Right renal cortex interstitium (tissue), 3 donors: ENCODE measurements around the gene SLC7A8. TPM values are rescaled to one million over a fixed set of nuclear protein-coding genes. Genes with fewer than 3 reads are reported as not detected.
A peak's percentile ranks its signal among the peaks of the same experiment; 100 is the strongest.

Experiments
- DNase-seq, 3 donors: peaks; one replicate each; pipeline ENCODE4 v3.0.0-alpha.2; 2013; ENCODE audit warnings: low read depth in 3 of 3, low spot score in 2 of 3
- polyA plus RNA-seq, 3 donors: library from polyadenylated mRNA; unstranded; fragments of 120-200 nt; gene quantifications; one replicate each; pipeline ENCODE4 v1.2.1, GENCODE V29; 2013; ENCODE audit not compliant: insufficient read length in 3 of 3

SLC7A8 gene
- polyA plus RNA-seq, 3 donors, result 83.4 to 94.0 (median 86.9) TPM

- DNase-seq, result no peak
Measured at GRCh38 chr14:23136566-23137133, 46.8 kb downstream of the SLC7A8 start.

GRCh38 chr14:23132970-23133369, 50.5 kb downstream of the SLC7A8 start:
- DNase-seq, result no peak

- DNase-seq, result no peak
Measured at GRCh38 chr14:23131482-23131881, 52.0 kb downstream of the SLC7A8 start.

GRCh38 chr14:23130871-23131270, 52.6 kb downstream of the SLC7A8 start:
- no peak for DNase-seq

- no peak for DNase-seq
Measured at GRCh38 chr14:23129759-23130316, 53.6 kb downstream of the SLC7A8 start.

- no peak for DNase-seq
Measured at GRCh38 chr14:23128969-23129758, 54.3 kb downstream of the SLC7A8 start.

GRCh38 chr14:23127861-23128260, 55.6 kb downstream of the SLC7A8 start:
- no peak for DNase-seq

GRCh38 chr14:23126548-23127278, 56.7 kb downstream of the SLC7A8 start:
- no peak for DNase-seq

- no peak for DNase-seq
Measured at GRCh38 chr14:23125933-23126524, 57.4 kb downstream of the SLC7A8 start.

GRCh38 chr14:23125011-23125410, 58.4 kb downstream of the SLC7A8 start:
- no peak for DNase-seq

- DNase-seq, result no peak
Measured at GRCh38 chr14:23124337-23124954, 59.0 kb downstream of the SLC7A8 start.

GRCh38 chr14:23123419-23123818, 60.0 kb downstream of the SLC7A8 start:
- DNase-seq, result no peak

- DNase-seq, result no peak
Measured at GRCh38 chr14:23122086-23122485, 61.4 kb downstream of the SLC7A8 start.

GRCh38 chr14:23121361-23121771, 62.1 kb downstream of the SLC7A8 start:
- DNase-seq, result peak in 2 of 3 donors; percentile 18 to 60

- peak; percentile 80 to 83 (median 83) for DNase-seq
Measured at GRCh38 chr14:23120541-23121251, 62.8 kb downstream of the SLC7A8 start.

- no peak for DNase-seq
Measured at GRCh38 chr14:23119363-23120327, 63.8 kb downstream of the SLC7A8 start.

GRCh38 chr14:23118506-23119362, 64.7 kb downstream of the SLC7A8 start, which contains the start of gene CEBPE:
Gene CEBPE, minus strand, starts transcription at chr14:23119255. Its CDS starts 164 bp downstream, at chr14:23119091.
- DNase-seq, result no peak
